Dedifferentiated amniotic fluid mesenchymal stem cell (primary cell): Measurements from ENCODE around the gene MAST4.
"Not testable (repeated sequence)": the region's sequence is repeated elsewhere in the genome, so short reads cannot be mapped to it uniquely, and the experiment has no call there.

Source experiments
- DNase-seq: peaks from one replicate; pipeline ENCODE4 v3.0.0-alpha.2; 2016; ENCODE audit errors: extremely low spot score

MAST4 gene

GRCh38 chr5:66742896-66743247, 146.7 kb downstream of the MAST4 start:
- no peak for DNase-seq

GRCh38 chr5:66743344-66743743, 147.2 kb downstream of the MAST4 start:
- no peak for DNase-seq

GRCh38 chr5:66744040-66744439, 147.8 kb downstream of the MAST4 start:
- no peak for DNase-seq

GRCh38 chr5:66745297-66745696, 149.1 kb downstream of the MAST4 start:
- no peak for DNase-seq

- no peak for DNase-seq
These were observed 151.4 kb downstream of the MAST4 start for GRCh38 chr5:66747607-66748006.

GRCh38 chr5:66752668-66753067, 156.5 kb downstream of the MAST4 start:
- DNase-seq, result not testable (repeated sequence)

GRCh38 chr5:66757219-66757833, 161.1 kb downstream of the MAST4 start:
- DNase-seq, result peak; percentile 27

GRCh38 chr5:66757834-66758371, 161.7 kb downstream of the MAST4 start:
- DNase-seq, result no peak

GRCh38 chr5:66769030-66769733, 173.0 kb downstream of the MAST4 start:
- DNase-seq, result no peak

- no peak for DNase-seq
These were observed 173.8 kb downstream of the MAST4 start for GRCh38 chr5:66769839-66770617.

GRCh38 chr5:66777868-66778267, 181.7 kb downstream of the MAST4 start:
- DNase-seq, result no peak

GRCh38 chr5:66779528-66779927, 183.3 kb downstream of the MAST4 start:
- no peak for DNase-seq

- no peak for DNase-seq
These were observed 192.4 kb downstream of the MAST4 start for GRCh38 chr5:66788556-66788955.

- no peak for DNase-seq
These were observed 193.2 kb downstream of the MAST4 start for GRCh38 chr5:66789434-66789833.

- DNase-seq, result no peak
These were observed 196.9 kb downstream of the MAST4 start for GRCh38 chr5:66793049-66793448.

- no peak for DNase-seq
These were observed 199.5 kb downstream of the MAST4 start for GRCh38 chr5:66795682-66796081.

- DNase-seq, result no peak
These were observed 200.4 kb downstream of the MAST4 start for GRCh38 chr5:66796305-66797292.

GRCh38 chr5:66802941-66803340, 206.7 kb downstream of the MAST4 start:
- no peak for DNase-seq

GRCh38 chr5:66805514-66806430, 209.6 kb downstream of the MAST4 start:
- no peak for DNase-seq

- peak; percentile 54 for DNase-seq
These were observed 211.6 kb downstream of the MAST4 start for GRCh38 chr5:66807743-66808142.
